Activated CD4-positive, alpha-beta T cell treated with anti-CD3 and anti-CD28 coated beads for 4 hours (primary cell): ENCODE results near the gene SCTR.

Experiments used
- DNase-seq, 2 donors: peaks; one replicate each; pipeline ENCODE4 v3.0.0-alpha.2; 2020

SCTR gene

DNA sequence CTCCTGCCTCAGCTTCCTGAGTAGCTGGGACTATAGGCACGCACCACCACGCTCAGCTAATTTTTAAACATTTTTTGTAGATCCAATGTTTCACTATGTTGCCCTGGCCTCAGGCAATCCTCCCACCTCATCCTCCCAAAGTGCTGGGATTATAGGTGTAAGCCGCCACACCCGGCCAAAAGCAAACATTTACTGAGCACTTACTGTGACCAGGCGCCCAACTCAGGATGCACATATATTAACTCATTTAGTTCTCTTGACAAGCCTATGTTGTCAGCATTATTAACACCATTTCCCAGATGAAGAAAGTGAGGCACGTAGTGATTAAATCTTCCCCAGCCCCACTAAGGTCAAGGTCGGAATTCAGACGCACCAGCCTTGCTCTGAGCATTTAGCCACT, 51.5 kb downstream of the SCTR start:
- DNase-seq = no peak

DNA sequence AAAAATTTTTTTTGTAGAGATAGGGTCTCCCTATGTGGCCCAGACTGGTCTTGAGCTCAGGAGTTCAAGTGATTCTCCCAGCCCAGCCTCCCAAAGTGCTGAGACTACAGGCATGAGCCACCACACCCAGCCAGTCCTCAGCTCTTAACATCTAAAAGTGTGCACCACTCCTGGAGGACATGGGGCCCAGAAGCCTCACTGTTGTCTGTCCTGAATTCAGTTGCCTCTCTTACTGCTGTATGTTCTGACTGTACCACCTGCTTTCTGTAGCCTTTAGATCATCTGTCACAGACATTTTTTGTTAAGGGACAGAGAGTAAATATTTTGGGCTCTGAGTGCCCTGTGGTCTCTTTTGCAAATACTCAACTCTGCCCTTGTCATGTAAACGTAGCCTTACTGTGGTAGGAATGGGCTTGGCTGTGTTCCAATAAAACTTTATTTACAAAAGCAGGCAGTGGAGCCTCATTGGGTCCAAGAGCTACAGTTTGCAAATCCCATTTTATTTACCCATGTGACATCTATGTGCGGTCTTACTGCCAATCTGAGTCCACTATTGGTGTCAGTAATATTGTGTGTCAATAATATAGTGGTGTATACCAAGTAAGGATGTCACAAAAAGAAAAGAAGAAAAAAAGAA, 54.5 kb downstream of the SCTR start:
- DNase-seq = no peak

DNA sequence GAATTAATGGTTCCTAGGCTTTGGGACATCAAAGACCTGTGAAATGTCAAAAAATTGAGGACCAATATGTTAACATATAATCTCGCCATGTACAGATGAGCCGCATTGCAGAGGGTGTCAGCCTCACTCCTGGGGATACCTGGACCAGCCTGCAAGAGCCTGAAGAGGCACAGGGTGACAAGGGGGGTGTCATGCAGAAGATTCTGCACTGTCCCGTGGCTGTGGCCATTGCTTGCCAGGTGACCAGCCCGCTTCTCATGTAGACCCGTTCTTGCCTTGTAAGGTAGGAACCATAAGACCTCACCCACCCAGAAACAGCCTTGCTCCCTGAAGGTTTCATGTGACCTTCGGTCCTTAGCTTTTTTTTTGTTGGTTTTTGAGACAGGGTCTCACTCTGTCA, 55.2 kb downstream of the SCTR start:
- no peak for DNase-seq

- no peak for DNase-seq
Observed at GRCh38 chr2:119468154-119468955, 55.9 kb downstream of the SCTR start.

- DNase-seq = no peak
Observed at GRCh38 chr2:119466373-119466772, 57.9 kb downstream of the SCTR start.

GRCh38 chr2:119465687-119466086, 58.6 kb downstream of the SCTR start:
- no peak for DNase-seq

DNA sequence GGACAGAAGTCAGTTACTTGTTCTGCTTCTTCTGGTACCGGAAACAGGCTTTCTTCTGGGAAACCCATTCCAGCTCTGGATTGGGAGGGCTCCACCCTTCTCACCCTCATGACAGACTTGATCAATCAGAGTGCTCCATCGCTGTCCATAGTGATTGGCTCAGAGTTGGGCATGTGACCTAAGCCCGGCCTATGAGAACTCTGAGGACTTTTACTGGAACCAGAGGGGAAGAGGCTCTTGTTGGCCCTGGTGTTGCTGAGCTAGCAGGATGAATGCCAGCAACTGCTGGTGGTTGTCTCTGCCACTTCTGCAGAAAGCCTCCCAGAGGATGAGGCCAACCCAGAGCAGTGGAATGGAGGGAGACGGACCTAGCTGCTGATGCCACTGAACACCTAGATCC, 59.3 kb downstream of the SCTR start:
- no peak for DNase-seq

DNA sequence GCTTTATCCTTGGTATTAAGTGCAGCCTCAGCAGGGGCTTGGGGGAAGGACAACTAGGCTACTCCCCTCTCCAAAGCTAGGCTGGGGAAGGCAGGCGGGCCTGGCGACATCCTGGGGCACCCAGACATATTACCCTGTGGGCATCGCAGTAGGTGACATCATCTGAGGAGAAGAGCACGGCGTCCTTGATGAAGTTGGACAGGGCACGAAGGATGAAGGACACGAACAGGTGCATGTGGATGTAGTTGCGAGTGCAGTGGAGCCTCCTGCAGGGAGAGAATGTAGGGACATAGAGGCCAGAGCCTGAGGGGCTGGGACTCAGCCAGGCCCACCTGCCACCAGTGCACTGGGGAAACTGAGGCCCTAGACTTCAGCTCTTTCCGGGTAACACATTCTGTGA, 60.3 kb downstream of the SCTR start:
- no peak for DNase-seq

GRCh38 chr2:119463136-119463535, 61.1 kb downstream of the SCTR start:
- DNase-seq = no peak

- DNase-seq = no peak
Observed at GRCh38 chr2:119462574-119462973, 61.7 kb downstream of the SCTR start.

DNA sequence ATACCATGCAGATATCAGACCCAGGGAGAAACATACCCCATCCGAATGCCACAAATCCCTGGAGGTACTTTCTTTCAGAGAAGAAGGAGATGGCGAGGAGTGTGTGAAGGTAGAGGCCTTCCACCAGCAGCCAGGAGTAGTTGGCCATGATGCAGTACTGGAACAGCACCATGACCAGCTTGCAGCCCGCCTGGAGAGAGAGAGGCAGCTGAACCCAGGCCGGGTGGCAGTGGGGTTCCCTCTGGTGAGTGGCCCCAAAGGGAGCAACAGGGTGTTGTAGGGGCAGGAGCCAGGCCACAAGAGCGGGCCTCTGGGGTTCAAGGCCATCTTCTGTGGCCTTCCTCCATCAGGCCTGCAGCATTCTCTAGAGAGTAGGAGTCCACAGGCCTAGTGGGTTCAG, 62.5 kb downstream of the SCTR start:
- no peak for DNase-seq

GRCh38 chr2:119460076-119460475, 64.2 kb downstream of the SCTR start:
- DNase-seq = no peak

GRCh38 chr2:119455066-119455718, 69.1 kb downstream of the SCTR start:
- no peak for DNase-seq

DNA sequence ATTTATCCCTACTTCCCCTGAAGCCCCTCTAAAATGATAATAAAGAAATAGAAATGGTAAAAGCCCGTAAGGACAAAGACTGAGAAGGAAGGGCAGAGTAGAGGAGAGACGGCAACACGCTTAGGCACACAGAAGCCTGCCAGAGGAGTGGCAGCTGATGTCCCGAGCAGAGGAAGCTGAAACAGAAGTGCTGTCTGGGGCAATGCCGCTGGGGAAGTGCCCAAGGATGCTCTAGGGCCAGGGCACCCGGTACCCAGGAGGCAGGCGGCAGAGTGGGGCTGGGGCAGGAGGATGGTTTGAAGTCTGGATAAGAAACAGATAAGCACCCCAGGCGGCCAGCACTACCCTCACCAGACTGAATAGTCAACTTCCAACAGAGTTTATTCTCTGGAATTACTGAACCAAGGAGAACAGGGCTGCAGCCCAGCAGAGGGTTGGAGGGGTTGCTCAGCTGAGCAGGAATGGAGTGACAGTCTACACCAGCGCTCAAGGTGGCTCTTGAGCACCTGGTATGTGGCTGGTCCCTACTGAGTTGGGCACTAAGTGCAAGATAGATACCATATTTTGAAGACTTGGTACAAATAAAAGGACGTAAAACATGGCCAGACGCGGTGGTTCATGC, 70.2 kb downstream of the SCTR start:
- DNase-seq = no peak

DNA sequence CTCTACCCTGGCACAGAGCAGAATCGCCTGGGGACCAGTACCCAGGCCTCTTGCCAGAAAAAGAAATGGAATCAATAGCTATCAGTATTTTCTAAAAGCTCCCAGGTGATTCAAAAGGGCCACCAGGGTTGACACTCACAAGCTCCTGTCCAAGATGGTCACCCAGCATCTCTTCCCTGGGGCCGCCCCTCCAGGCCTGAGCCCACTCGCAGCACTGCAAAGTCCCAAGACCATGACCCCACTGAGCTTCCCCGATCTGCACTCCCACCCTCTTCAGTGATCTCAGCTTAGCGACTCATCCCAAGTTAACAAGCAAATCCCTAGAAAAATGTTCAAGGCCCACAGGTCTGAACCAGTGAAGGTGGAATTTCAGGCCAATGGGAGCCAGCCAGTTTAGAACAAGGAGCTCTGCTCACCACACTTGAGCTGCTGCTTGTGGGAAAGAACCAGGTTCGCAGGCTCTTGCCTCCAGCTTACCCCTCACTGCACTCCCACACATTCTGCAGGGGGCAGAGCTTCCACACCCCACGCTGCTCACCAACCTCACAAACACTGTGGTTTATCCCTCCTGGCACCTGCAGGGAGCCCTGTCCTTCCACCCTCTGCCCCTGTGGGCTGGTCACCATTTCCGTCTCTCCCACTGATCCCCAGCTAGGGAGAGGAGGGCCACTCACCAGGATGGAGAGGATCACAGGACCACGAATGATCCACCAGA, 72.8 kb downstream of the SCTR start:
- DNase-seq = no peak

DNA sequence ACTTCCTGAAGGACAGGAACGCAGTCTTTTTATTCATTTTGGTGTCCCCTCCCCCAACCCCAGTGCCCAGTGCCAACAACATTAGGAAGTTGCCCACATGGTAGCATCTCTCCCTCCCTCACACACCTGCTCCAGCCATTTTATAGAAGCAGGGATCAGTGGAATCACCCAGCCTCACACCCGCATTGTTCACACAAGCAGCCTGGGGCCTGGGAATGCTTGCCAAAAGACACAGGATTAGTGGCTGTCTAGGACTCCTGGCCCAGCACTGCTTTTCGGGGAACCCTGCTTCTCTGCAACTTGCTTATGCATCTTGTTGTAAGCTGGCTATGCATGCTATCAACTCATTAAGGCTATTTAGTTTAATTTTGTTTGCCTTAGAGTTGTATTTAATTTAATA, 74.8 kb downstream of the SCTR start:
- no peak for DNase-seq

- DNase-seq = no peak
Observed at GRCh38 chr2:119448427-119449141, 75.7 kb downstream of the SCTR start.

GRCh38 chr2:119446037-119446436, 78.2 kb downstream of the SCTR start:
- no peak for DNase-seq

- no peak for DNase-seq
Observed at GRCh38 chr2:119442850-119443249, 81.4 kb downstream of the SCTR start.

DNA sequence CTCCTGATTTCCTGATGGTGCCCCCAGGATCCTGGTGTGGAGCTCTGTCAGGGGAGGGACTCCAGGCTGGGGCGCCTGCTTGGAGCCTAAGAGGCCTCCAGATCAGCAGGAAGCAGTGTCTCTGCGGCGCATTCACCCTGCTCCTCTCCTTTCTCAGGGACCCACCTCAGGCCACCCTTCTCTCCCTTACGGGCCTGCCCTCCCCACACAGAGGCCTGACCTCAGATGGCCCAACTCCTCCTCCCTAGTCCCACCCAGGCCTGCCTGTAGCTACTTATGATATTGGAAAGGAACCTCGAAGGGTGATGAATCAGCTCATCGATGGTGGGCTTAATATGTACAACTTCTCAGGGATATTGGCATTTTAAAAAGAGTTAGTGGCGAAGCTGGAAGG, 82.1 kb downstream of the SCTR start:
- no peak for DNase-seq

DNA sequence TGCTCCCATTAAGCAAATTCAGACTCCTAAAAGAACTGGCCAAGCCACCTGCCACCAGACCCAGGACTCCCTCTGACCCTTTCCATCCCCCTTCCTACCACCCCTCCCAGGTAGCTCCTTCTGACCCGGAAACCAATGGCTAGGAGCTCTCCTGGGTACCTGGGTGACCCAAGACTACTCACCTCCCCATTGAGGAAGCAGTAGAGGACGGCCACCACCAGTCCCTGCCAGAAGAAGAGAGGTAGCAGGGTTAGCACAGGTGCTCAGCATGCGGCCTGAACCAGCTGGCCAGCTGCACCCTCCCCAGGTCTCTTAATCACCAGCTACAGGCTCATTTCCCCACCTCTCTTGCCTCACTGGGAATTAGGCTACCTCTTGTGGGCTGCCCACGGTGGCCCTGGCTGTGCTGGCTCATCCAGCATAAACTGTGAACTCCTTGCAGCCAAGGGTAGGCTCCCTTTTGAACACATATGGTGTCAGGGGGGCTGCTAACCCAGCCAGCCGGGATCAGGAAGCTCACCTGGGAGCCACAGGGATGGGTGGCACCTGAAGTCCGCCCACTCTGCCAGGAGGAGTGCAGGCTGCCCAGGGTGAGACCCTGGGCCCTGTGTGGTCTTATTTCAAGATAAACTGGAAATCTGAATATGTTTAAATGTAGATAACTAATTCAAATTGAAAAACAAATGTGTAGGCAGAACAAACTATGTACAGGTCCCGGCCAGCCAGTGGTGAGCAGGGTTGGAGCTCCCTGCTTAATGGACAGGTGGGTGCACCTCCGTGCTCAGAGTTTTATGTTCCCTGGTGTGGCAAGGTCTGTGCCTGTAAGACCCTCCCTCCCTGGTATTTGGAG, 82.7 kb downstream of the SCTR start:
- no peak for DNase-seq
